Brain pericyte (primary cell): ENCODE measurements around the gene EML1.

Experiments used
- DNase-seq: peaks from one replicate; pipeline ENCODE4 v3.0.0-alpha.2; 2012; ENCODE audit warnings: low read depth, low spot score

Gene EML1

DNA sequence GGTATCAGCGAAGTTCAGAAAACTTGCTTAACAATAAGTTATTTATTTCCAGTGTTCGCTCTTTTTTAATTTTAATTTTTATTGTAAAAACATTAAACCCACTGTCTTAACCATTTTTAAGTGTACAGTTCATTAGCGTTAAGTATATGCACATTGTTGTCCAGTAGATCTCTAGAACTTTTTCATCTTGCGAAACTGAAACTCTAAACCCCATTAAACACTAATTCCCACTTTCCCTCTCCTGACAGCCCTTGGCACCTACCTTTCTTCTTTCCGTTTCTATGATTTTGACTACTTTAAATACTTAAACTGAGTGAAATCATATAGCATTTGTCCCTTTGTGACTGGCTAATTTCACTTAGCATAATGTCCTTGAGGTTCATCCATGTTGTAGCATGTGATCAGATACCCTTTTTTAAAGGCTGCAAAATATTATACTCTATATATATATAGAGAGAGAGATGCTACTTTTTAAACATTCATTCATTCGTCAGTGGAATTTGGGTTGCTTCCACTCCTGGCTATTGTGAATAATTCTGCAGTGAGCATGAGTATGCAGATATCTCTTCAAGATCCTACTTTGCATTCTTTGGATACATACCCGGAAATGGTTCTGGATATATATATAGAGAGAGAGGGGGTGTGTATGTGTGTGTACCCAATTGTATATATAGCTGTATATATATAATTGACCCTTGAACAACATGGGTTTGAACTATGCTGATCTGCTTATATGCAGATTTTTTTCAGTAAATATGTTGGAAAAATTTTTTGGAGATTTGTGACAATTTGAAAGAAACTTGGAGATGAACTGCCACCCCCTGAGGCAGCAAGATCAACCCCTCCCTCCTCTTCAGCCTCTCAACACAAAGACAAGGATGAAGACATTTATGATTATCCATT lies 197.3 kb downstream of the EML1 start:
- no peak for DNase-seq

DNA sequence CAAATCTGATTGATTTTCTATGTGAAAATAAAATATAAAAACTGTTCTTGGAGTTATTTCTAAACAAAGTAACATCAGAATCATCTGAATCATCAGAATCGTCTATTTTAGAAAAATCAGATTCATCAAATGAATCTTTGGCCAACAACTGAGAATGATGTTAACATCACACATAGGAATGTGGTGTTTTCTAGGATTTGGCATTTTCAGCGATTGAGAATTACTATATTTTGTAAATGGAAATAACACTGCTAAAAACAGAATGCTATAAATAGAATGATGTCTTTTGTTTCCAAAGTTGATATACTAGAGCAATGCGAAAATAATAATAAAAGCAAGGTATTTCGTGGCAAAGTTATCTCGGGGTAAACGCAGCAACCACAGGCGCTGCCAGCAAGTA lies 198.1 kb downstream of the EML1 start:
- DNase-seq = no peak
